Measurements from ENCODE around the gene MICOS13.

GRCh38 chr19:5680437-5681368 lies at the start of gene MICOS13, which contains the start of gene HSD11B1L:
- TF ChIP-seq CTCF (conservative IDR thresholded peaks at IDR 0.05) (no peak), ZFX (IDR thresholded peaks at IDR 0.05) (no peak)
